Smooth muscle cell of the coronary artery (primary cell): Measurements from ENCODE around the gene TMEM150A. TPM values are rescaled to one million over a fixed set of nuclear protein-coding genes. Genes with fewer than 3 reads are reported as not detected.

Experiments used
- total RNA-seq: library from RNA; depleted of rRNA; stranded (reverse); fragments of >200 nt; gene quantifications from 2 replicates; pipeline ENCODE4 v1.2.3, GENCODE V29; 2014; ENCODE audit warnings: low replicate concordance

Gene TMEM150A
- total RNA-seq: 8.6 and 11.0 TPM in 2 replicates

GRCh38 chr2:85602476-85603234 lies at the start of gene TMEM150A:
Gene TMEM150A (minus strand): TSS chr2:85602698. CDS start chr2:85601948, 750 bp downstream.

GRCh38 chr2:85611705-85612587 lies 9.4 kb upstream of the TMEM150A start, which contains the start of gene C2orf68:
Gene C2orf68 (minus strand): TSS chr2:85612066. CDS start chr2:85611984, 82 bp downstream.

DNA sequence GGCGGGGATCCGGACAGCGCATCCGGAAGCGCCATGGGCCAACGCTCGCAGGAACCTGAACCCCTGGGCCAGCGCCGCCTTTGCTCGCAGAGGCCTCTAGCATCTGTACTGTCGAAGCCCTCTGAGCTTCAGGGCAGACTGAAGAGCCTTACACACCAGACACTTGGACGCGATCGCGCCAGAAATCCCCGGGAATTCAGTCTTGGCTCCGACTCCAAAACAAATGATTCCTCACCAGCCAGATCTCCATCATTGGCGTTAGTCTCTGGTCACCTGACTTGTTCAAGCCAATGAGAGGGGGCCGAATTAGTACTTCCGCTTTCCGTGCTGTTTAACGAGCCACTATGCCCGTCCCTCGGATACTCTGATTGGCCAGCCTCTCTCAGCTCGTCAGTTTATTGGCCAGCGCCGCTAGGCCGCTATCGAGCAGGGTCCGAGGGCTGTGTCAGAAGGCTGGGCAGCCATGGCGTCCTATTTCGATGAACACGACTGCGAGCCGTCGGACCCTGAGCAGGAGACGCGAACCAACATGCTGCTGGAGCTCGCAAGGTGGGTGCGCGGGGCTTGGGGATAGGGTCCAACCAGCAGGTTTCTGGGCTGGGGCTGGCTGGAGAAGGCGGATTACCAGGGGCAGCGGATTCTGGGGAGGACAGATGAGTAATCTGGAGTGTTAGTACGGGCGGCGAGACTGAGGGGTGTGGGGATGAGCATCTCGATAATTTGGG lies 7.0 kb downstream of the TMEM150A start, which contains the start of gene RNF181:
Gene RNF181, plus strand, starts transcription at position 445 of the 725 bp plus-strand sequence. Its CDS starts 19 bp downstream, at position 464.

GRCh38 chr2:85584354-85584856 lies 18.1 kb downstream of the TMEM150A start, which contains the start of gene VAMP5:
Gene VAMP5 (plus strand): TSS chr2:85584431. CDS start chr2:85584491, 60 bp downstream.

GRCh38 chr2:85577386-85578242 lies 24.9 kb downstream of the TMEM150A start, which contains the start of gene VAMP8:
Gene VAMP8 (plus strand): TSS chr2:85577586. CDS start chr2:85577647, 61 bp downstream.

DNA sequence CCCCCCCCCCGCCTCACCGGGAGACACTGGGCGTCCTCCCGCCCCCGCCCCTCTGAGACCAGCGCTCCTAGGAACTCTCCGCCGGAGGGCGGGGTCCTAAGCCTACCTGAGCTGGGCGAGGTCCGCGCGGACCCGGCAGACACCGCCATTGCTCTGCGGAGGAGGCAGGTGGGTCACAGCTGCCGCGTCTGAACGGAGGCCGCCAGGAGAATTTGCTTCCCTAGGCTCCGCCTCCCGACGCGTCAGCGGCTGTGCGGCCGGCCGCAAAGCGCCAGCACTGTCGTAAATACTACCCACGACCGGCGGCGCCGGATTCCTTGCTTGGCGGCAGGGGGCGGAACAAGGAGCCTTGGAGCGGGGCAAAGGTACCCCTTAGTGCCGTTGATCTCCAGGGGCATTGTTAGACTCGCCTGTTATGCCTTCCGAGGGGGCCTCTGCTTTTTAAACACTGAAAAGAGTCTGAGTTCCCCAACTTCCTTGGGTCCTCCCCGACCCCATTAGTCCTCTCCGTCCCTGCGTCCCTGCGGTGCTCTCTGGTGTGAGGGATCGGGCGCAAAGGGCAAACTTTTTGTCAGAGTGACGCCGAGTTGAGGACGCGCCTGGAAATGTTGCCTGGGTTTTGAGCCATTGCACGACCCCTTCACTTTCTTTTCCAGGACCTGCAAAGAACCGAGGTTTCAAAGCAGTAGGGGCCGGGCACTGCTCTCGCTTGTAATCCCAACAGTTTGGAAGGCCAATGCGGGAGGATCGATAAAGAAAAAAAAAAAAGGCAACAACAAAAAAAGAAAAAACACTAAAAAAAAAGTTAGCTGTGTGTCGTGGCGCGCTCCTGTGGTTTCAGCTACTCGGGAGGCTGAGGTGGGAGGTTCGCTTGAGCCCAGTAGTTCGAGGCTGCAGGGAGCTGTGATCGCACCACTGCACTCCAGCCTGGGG lies 41.0 kb downstream of the TMEM150A start, which contains the start of gene GGCX:
Gene GGCX, minus strand, starts transcription at position 214 of the 933 bp plus-strand sequence. Its CDS starts 65 bp downstream, at position 149.

Other genes starting within 250 kb of the TMEM150A start
- 48.9 and 62.6 TPM in 2 replicates for gene RETSAT, start 248.2 kb downstream of the TMEM150A start, total RNA-seq
- gene ELMOD3, start 247.9 kb downstream of the TMEM150A start, total RNA-seq: 11.8 and 20.4 TPM in 2 replicates
- gene CAPG, start 192.3 kb downstream of the TMEM150A start, total RNA-seq: 56.0 and 78.2 TPM in 2 replicates
- gene SH2D6, start 184.0 kb downstream of the TMEM150A start, total RNA-seq: 0.23 TPM in 1 of 2 replicates, not detected in the other
- 63.5 and 121 TPM in 2 replicates for gene MAT2A, start 63.5 kb downstream of the TMEM150A start, total RNA-seq
- 44.0 and 48.0 TPM in 2 replicates for gene GGCX, start 41.2 kb downstream of the TMEM150A start, total RNA-seq
- gene VAMP8, start 25.1 kb downstream of the TMEM150A start, total RNA-seq: 4.0 and 5.2 TPM in 2 replicates
- gene VAMP5, start 18.3 kb downstream of the TMEM150A start, total RNA-seq: 65.5 and 97.5 TPM in 2 replicates
- 322 and 332 TPM in 2 replicates for gene RNF181, start 7.0 kb downstream of the TMEM150A start, total RNA-seq
- 11.3 and 15.0 TPM in 2 replicates for gene C2orf68, start 9.4 kb upstream of the TMEM150A start, total RNA-seq
- 31.0 and 33.1 TPM in 2 replicates for gene USP39, start 13.5 kb upstream of the TMEM150A start, total RNA-seq
- gene SFTPB, start 65.5 kb upstream of the TMEM150A start, total RNA-seq: 0.30 TPM in 1 of 2 replicates, not detected in the other
- gene GNLY, start 91.7 kb upstream of the TMEM150A start, total RNA-seq: not detected in 2 replicates
- 3.2 and 59.5 TPM in 2 replicates for gene ATOH8, start 151.3 kb upstream of the TMEM150A start, total RNA-seq